Renal pelvis (tissue), 12 donors: ENCODE data around the gene OR5T2. TPM values are rescaled to one million over a fixed set of nuclear protein-coding genes. Genes with fewer than 3 reads are reported as not detected.
"Not testable (repeated sequence)": the region's sequence is repeated elsewhere in the genome, so short reads cannot be mapped to it uniquely, and the experiment has no call there.

ENCODE experiments used
- DNase-seq: peaks from one replicate; pipeline ENCODE4 v3.0.0-alpha.2; 2013
- long read RNA-seq, 16 experiments: transcript quantifications; one replicate each; lab custom pipeline, GENCODE V29; 2026
- polyA plus RNA-seq, 3 donors: library from polyadenylated mRNA; unstranded; fragments of 120-200 nt; gene quantifications; one replicate each; pipeline ENCODE4 v1.2.1, GENCODE V29; 2013; ENCODE audit not compliant: insufficient read length in 3 of 3

Gene OR5T2
- not detected for polyA plus RNA-seq
- long read RNA-seq, donor 1: 0 reads
- long read RNA-seq, donor 2: 0 reads
- long read RNA-seq, donor 3: 0 reads
- long read RNA-seq, donor 4: 0 reads
- long read RNA-seq, donor 5: 0 reads
- long read RNA-seq, donor 6: 0 reads
- long read RNA-seq, donor 7: 0 reads
- long read RNA-seq, donor 8: 0 reads
- long read RNA-seq, donor 9: 0 reads
- long read RNA-seq, donor 10: 0 reads
- long read RNA-seq, donor 11: 0 reads
- long read RNA-seq, donor 12: 0 reads
- long read RNA-seq, donor 13: 0 reads
- long read RNA-seq, donor 14: 0 reads
- long read RNA-seq, donor 15: 0 reads
- long read RNA-seq, donor 16: 0 reads

DNA sequence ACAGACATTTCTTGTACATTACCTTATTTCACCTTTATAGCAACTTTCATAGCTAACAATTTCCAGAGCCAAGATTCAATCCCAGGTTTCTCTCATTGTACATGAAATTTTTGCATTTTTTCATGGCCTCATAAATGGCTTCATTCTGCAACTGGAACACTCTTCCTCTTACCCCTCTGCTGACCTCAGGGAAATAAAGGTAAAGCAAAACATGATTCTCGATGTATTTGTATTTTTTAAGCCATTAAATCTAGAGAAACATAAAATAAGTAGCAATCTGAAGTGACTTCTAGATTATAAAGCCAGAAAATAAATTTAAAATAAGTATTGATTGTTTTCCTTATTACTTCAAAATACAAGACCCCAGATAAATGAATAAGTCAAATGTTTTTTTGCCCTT is at the start of gene OR5T2:
OR5T2 (minus strand) TSS at position 101 of the 400 bp plus-strand sequence. CDS start 1,193 bp downstream, outside the sequence.
- DNase-seq: no peak

DNA sequence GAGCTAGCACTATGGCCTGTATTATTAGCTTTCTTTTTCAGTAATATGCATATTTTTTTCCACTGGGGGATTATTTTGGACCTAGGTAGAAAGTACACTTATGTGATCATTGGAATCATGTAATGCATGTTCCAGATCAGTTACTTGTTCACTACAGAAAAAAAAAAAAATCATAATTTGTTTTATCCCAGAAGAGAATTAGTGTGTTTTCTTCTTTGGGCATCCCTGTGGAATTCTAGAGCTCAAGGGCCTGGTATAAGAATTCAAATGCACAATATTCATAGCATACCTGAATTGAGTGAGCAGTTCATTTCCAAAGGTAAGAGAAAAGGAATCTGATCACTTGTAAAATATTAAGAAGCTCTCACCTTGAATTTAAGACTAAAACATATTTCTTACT is 39.8 kb upstream of the OR5T2 start, which contains the start of gene OR5T1:
OR5T1 (plus strand) TSS at position 301 of the 400 bp plus-strand sequence. CDS start 1,485 bp downstream, outside the sequence.
- no peak for DNase-seq

GRCh38 chr11:56271092-56271491 is 37.0 kb upstream of the OR5T2 start:
- no peak for DNase-seq

DNA sequence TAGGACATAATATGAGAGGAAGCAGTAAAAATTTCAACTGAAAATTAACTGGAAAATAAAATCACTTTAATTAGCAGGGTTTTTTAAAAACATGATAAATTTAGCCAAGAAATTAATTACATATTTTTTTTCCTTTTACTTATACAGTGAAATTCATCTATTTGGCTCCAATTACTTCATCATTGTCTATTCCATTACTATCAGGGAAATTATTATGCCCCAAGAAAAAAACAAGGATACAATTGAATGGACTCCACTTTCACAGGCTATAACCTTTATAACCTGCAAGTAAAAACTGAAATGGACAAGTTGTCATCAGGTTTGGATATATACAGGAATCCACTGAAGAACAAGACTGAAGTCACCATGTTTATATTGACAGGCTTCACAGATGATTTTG is 17.9 kb upstream of the OR5T2 start, which contains the start of gene OR5T3:
OR5T3 (plus strand) TSS at position 301 of the 400 bp plus-strand sequence; CDS start at position 301, 0 bp downstream.
- no peak for DNase-seq

DNA sequence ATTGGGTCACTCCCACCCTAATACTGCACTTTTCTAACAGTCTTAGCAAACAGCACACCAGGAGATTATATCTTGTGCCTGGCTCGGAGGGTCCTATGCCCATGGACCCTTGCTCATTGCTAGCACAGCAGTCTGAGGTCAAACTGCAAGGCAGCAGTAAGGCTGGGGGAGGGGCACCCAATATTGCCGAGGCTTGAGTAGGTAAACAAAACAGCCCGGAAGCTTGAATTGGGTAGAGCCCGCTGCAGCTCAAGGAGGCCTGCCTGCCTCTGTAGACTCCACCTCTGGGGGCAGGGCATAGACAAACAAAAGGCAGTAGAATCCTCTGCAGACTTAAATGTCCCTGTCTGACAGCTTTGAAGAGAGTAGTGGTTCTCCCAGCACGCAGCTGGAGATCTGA is 14.3 kb downstream of the OR5T2 start:
- DNase-seq: not testable (repeated sequence)

- DNase-seq: no peak
Observed at GRCh38 chr11:56214537-56214936, 19.5 kb downstream of the OR5T2 start.

GRCh38 chr11:56207790-56208189 is 26.3 kb downstream of the OR5T2 start:
- DNase-seq: no peak

- no peak for DNase-seq
Observed at GRCh38 chr11:56197367-56197766, 36.7 kb downstream of the OR5T2 start.

GRCh38 chr11:56196705-56197104 is 37.4 kb downstream of the OR5T2 start:
- no peak for DNase-seq

- DNase-seq: no peak
Observed at GRCh38 chr11:56188602-56189001, 45.5 kb downstream of the OR5T2 start.

GRCh38 chr11:56183459-56183858 is 50.6 kb downstream of the OR5T2 start:
- DNase-seq: no peak

Other genes with a start within 250 kb of the OR5T2 start
- gene OR5F1, start 239.6 kb downstream of the OR5T2 start, polyA plus RNA-seq: not detected
- gene OR5AS1, start 206.6 kb downstream of the OR5T2 start, polyA plus RNA-seq: under 1 TPM in 2 of 3 donors, not detected in 1; 0.06 to 0.09 TPM
- gene OR8I2, start 140.9 kb downstream of the OR5T2 start, polyA plus RNA-seq: not detected
- under 1 TPM in 1 of 3 donors, not detected in 2; 0.05 TPM for gene OR8H2, start 130.6 kb downstream of the OR5T2 start, polyA plus RNA-seq
- not detected for gene OR8H3, start 111.9 kb downstream of the OR5T2 start, polyA plus RNA-seq
- not detected for gene OR8J3, start 94.1 kb downstream of the OR5T2 start, polyA plus RNA-seq
- gene OR8K5, start 73.9 kb downstream of the OR5T2 start, polyA plus RNA-seq: not detected
- gene OR5J2, start 57.6 kb downstream of the OR5T2 start, polyA plus RNA-seq: not detected
- gene OR5T3, start 18.0 kb upstream of the OR5T2 start, polyA plus RNA-seq: not detected
- gene OR5T1, start 39.9 kb upstream of the OR5T2 start, polyA plus RNA-seq: not detected
- gene OR8H1, start 58.0 kb upstream of the OR5T2 start, polyA plus RNA-seq: not detected
- not detected for gene OR8K3, start 80.9 kb upstream of the OR5T2 start, polyA plus RNA-seq
- not detected for gene OR8K1, start 111.8 kb upstream of the OR5T2 start, polyA plus RNA-seq
- gene OR8J1, start 120.0 kb upstream of the OR5T2 start, polyA plus RNA-seq: not detected
- gene OR8U1, start 141.4 kb upstream of the OR5T2 start, polyA plus RNA-seq: not detected
- gene OR5AL1, start 178.4 kb upstream of the OR5T2 start, polyA plus RNA-seq: not detected
- gene OR5M3, start 239.1 kb upstream of the OR5T2 start, polyA plus RNA-seq: not detected